ENCODE data around the gene FAM111A.

The FAM111A gene

DNA sequence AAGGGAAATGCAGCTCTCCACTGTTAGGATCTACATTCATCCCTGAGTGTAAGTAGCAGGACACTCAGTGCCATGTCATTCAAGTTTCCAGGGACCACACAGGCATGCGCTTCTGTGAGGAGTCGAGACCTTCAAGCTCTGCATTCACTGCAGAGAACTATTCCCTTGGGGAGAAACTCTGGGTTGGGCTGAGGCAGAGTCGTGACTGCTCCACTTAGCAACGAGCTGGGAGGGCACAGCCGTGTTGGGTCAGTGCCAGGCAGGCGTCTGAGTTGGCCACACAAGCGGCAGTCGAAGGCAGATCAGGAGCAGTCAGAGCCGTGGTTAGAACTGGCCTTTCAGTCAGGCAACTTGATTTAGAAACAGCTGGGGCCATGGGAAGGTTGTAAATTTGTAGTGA, 55.3 kb downstream of the FAM111A start:
- in situ Hi-C loops (cut with MboI; ENCODE audit: low sequenced_read_pairs), result no loop called here

DNA sequence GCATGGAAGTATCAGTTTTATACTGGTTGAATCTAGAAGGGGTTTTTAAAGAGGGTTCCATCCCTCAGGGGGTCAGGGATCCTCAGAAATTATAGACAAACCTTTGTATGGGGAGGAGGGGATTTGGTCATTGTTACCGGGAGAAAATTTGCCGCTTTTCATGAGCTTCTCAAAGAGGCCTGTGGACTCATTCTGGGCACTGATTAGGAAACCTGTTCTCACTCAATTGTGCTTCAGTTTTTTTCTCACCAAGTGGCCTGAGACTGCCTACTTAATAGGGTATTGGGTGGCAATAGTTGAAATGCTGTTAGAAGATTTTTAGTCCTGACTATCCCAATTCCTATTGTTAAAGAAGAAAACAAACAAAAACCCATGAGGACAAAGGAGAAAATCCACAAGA, 56.1 kb downstream of the FAM111A start:
- in situ Hi-C loops (cut with MboI; ENCODE audit: low sequenced_read_pairs), result no loop called here

DNA sequence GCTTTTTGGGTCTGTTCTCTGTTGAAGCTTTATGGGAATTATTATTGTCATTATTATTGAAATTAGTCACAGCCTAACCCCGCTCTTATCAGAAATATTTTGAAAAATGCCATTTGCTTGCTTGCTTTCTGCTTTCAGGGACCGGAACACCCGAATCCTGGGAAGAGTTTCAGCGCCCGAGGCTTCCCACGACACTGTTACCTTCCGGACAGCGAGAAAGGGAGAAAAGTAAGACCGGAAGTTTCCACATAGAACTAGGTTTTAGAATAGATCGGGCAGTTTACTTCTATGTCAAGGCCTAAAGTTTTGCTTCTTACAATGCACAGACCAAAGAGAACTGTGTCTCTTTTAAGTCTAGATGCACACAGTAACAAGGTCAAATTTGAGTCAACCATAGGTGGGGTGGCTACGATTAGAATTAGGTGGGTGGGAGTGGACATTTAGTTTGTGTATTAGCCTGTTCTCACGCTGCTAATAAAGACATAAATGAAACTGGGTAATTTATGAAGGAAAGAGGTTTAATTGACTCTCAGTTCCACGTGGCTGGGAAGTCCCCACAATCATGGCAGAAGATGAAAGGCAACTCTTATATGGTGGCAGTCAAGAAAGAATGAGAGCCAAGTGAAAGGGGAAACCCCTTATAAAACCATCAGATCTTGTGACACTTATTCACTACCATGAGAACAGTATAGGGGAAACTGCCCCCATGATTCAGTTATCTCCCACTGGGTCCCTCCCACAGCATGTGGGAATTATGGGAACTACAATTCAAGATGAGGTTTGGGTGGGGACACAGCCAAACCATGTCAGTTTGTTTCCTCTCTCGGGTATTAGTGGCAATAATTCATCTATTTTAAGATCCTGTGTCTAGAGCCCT, 57.1 kb downstream of the FAM111A start:
- in situ Hi-C loops (cut with MboI; ENCODE audit: low sequenced_read_pairs), result no loop called here

DNA sequence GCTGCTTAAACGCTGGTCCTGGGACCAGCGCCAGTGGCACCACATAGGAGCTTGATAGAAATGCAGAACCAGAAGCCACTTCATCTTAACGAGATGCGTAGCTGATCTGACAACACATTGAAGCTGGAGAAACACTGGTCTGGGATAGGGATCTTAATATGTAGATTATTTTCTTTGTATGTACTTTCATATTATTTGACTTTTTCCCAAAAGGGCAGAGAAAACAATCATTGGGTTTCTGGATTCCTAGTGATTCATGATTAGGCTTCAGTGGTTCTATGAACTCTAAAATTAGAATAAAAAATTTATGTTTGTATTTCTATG, 57.7 kb downstream of the FAM111A start:
- in situ Hi-C loops (cut with MboI; ENCODE audit: low sequenced_read_pairs), result no loop called here

DNA sequence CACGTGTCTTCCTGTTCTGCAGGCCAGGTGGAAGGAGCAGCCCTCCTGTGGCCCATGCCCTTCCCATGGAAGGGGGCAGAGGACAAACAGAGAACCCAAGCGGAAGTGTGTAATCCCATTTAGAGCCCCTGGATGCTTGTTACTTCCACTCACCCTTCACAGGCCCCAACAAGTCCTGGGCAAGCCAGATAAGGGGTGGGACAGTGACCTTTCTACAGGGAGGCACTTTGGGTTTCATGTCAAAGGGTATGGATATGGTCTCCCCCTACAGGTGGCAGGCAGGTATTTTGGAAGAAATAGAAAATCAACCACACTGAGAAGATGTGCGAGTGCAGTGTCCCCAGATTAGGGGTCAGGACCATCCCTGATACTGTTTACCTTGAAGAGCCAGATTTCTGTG, 58.7 kb downstream of the FAM111A start:
- in situ Hi-C loops (cut with MboI; ENCODE audit: low sequenced_read_pairs), result no loop called here

Measured in HL-60/S4 (cell line).